Muscle of leg (tissue), 11 donors: ENCODE results near the gene GALNT13. TPM values are rescaled to one million over a fixed set of nuclear protein-coding genes. Genes with fewer than 3 reads are reported as not detected.

Source experiments
- DNase-seq: peaks from one replicate; pipeline ENCODE4 v3.0.0; 2013
- H3K27ac ChIP-seq: one replicate; pipeline ENCODE4 v1.5.1; 2013; ENCODE audit warnings: mild to moderate bottlenecking, low read length, control low read depth
- H3K27me3 ChIP-seq: one replicate; pipeline ENCODE4 v1.6.1; 2013; ENCODE audit warnings: low read length; ENCODE audit not compliant: control insufficient read depth, insufficient read depth
- H3K36me3 ChIP-seq: one replicate; pipeline ENCODE4 v1.6.1; 2013; ENCODE audit warnings: low read length; ENCODE audit not compliant: control insufficient read depth, insufficient read depth
- H3K4me1 ChIP-seq: one replicate; pipeline ENCODE4 v1.6.1; 2013; ENCODE audit warnings: low read length; ENCODE audit not compliant: control insufficient read depth, insufficient read depth
- H3K4me3 ChIP-seq: one replicate; pipeline ENCODE4 v1.5.1; 2013; ENCODE audit warnings: low read length, control low read depth
- H3K9me3 ChIP-seq: replicated peaks from 2 replicates; pipeline ENCODE4 v1.6.1; 2013; ENCODE audit warnings: low read depth, low read length; ENCODE audit not compliant: control insufficient read depth
- WGBS: methylation state at CpG from one replicate; pipeline ENCODE4 v1.1.5; 2013; ENCODE audit warnings: missing lambda C conversion rate; ENCODE audit not compliant: insufficient coverage; 5-methylcytosine and 5-hydroxymethylcytosine counted together
- polyA plus RNA-seq, 8 donors: library from polyadenylated mRNA; unstranded; fragments of 120-200 nt; gene quantifications; one replicate each; pipeline versions ENCODE4 v1.2.1 to v1.2.3, GENCODE V29; 2013; ENCODE audit warnings: inconsistent platforms in 1 of 8, low replicate concordance in 1 of 8; ENCODE audit not compliant: insufficient read length in 8 of 8, insufficient read depth in 1 of 8
- total RNA-seq: library from RNA; stranded (reverse); fragments of 120-200 nt; gene quantifications from one replicate; pipeline ENCODE4 v1.2.4, GENCODE V29; 2013

Gene GALNT13
- total and polyA plus RNA-seq, 9 donors = 0.18 to 1.5 (median 0.43) TPM

GRCh38 chr2:154329510-154329909, 457.8 kb downstream of the GALNT13 start:
- no peaks in the 10 kb centered on the region for H3K27me3 ChIP-seq
- WGBS = no CpG with 5 or more reads among the region's 1 CpG
- H3K9me3 ChIP-seq = no peaks in the 10 kb centered on the region
- no peaks in the 10 kb centered on the region for H3K4me1 ChIP-seq
- no peaks in the 10 kb centered on the region for H3K36me3 ChIP-seq
- DNase-seq = no peak
- H3K4me3 ChIP-seq = no peak overlapping the region
- no peak overlapping the region for H3K27ac ChIP-seq

GRCh38 chr2:154331784-154332183, 460.1 kb downstream of the GALNT13 start:
- H3K27ac ChIP-seq = no peak overlapping the region
- no peaks in the 10 kb centered on the region for H3K27me3 ChIP-seq
- no peaks in the 10 kb centered on the region for H3K36me3 ChIP-seq
- WGBS = no CpG with 5 or more reads among the region's 1 CpG
- no peak for DNase-seq
- no peaks in the 10 kb centered on the region for H3K4me1 ChIP-seq
- no peaks in the 10 kb centered on the region for H3K9me3 ChIP-seq
- no peak overlapping the region for H3K4me3 ChIP-seq

- no peaks in the 10 kb centered on the region for H3K36me3 ChIP-seq
- no peaks in the 10 kb centered on the region for H3K4me1 ChIP-seq
- H3K4me3 ChIP-seq = no peak overlapping the region
- no peak for DNase-seq
- H3K9me3 ChIP-seq = no peaks in the 10 kb centered on the region
- WGBS = no CpG with 5 or more reads among the region's 1 CpG
- H3K27ac ChIP-seq = no peak overlapping the region
- H3K27me3 ChIP-seq = no peaks in the 10 kb centered on the region
Observed at GRCh38 chr2:154336201-154336600, 464.5 kb downstream of the GALNT13 start.

- Histone ChIP-seq H3K27me3 (no peaks in the 10 kb centered on the region), H3K9me3 (no peaks in the 10 kb centered on the region), H3K4me1 (no peaks in the 10 kb centered on the region), H3K27ac (no peak overlapping the region), H3K36me3 (no peaks in the 10 kb centered on the region), H3K4me3 (no peak overlapping the region)
- WGBS = 71% methylated on average over 1 of the region's 3 CpGs
- DNase-seq = no peak
Observed at GRCh38 chr2:154338352-154338967, 466.7 kb downstream of the GALNT13 start.

GRCh38 chr2:154343282-154343681, 471.6 kb downstream of the GALNT13 start:
- H3K9me3 ChIP-seq = no peaks in the 10 kb centered on the region
- H3K27me3 ChIP-seq = no peaks in the 10 kb centered on the region
- no peak overlapping the region for H3K27ac ChIP-seq
- H3K36me3 ChIP-seq = no peaks in the 10 kb centered on the region
- H3K4me3 ChIP-seq = no peak overlapping the region
- no peaks in the 10 kb centered on the region for H3K4me1 ChIP-seq
- DNase-seq = no peak

GRCh38 chr2:154350911-154351310, 479.2 kb downstream of the GALNT13 start:
- Histone ChIP-seq H3K27ac (no peak overlapping the region), H3K9me3 (no peaks in the 10 kb centered on the region), H3K4me3 (no peak overlapping the region), H3K4me1 (no peaks in the 10 kb centered on the region), H3K27me3 (no peaks in the 10 kb centered on the region), H3K36me3 (no peaks in the 10 kb centered on the region)
- 59% methylated on average over 3 of the region's 3 CpGs for WGBS
- no peak for DNase-seq

GRCh38 chr2:154361276-154361675, 489.6 kb downstream of the GALNT13 start:
- H3K27me3 ChIP-seq = no peaks in the 10 kb centered on the region
- H3K4me1 ChIP-seq = no peaks in the 10 kb centered on the region
- no peaks in the 10 kb centered on the region for H3K9me3 ChIP-seq
- peak; percentile 61 for DNase-seq
- H3K27ac ChIP-seq = no peak overlapping the region
- no peak overlapping the region for H3K4me3 ChIP-seq
- no CpG with 5 or more reads among the region's 2 CpGs for WGBS
- no peaks in the 10 kb centered on the region for H3K36me3 ChIP-seq

- Histone ChIP-seq H3K27ac (no peak overlapping the region), H3K27me3 (no peaks in the 10 kb centered on the region), H3K4me3 (no peak overlapping the region), H3K36me3 (no peaks in the 10 kb centered on the region), H3K9me3 (no peaks in the 10 kb centered on the region), H3K4me1 (no peaks in the 10 kb centered on the region)
- peak; percentile 7 for DNase-seq
- 90% methylated on average over 2 of the region's 2 CpGs for WGBS
Observed at GRCh38 chr2:154368153-154368552, 496.4 kb downstream of the GALNT13 start.

- H3K4me3 ChIP-seq = no peak overlapping the region
- no peaks in the 10 kb centered on the region for H3K27me3 ChIP-seq
- H3K9me3 ChIP-seq = no peaks in the 10 kb centered on the region
- no peak for DNase-seq
- H3K36me3 ChIP-seq = no peaks in the 10 kb centered on the region
- H3K27ac ChIP-seq = no peak overlapping the region
- H3K4me1 ChIP-seq = no peaks in the 10 kb centered on the region
Observed at GRCh38 chr2:154370873-154371272, 499.2 kb downstream of the GALNT13 start.

GRCh38 chr2:154374416-154374815, 502.7 kb downstream of the GALNT13 start:
- Histone ChIP-seq H3K4me1 (no peaks in the 10 kb centered on the region), H3K36me3 (no peaks in the 10 kb centered on the region), H3K27me3 (no peaks in the 10 kb centered on the region), H3K27ac (no peak overlapping the region), H3K9me3 (no peaks in the 10 kb centered on the region), H3K4me3 (no peak overlapping the region)
- DNase-seq = no peak
- no CpG with 5 or more reads among the region's 1 CpG for WGBS

- Histone ChIP-seq H3K4me1 (no peaks in the 10 kb centered on the region), H3K36me3 (no peaks in the 10 kb centered on the region), H3K27ac (no peak overlapping the region), H3K9me3 (no peaks in the 10 kb centered on the region), H3K4me3 (no peak overlapping the region), H3K27me3 (no peaks in the 10 kb centered on the region)
- WGBS = 0% methylated on average over 1 of the region's 7 CpGs
- peak; percentile 69 for DNase-seq
Observed at GRCh38 chr2:154375579-154375931, 503.8 kb downstream of the GALNT13 start.
